Ecto neural progenitor cell (in vitro differentiated cells): ENCODE measurements around the gene RPTOR.
A peak's percentile ranks its signal among the peaks of the same experiment; 100 is the strongest.
"Not testable (repeated sequence)": the region's sequence is repeated elsewhere in the genome, so short reads cannot be mapped to it uniquely, and the experiment has no call there.

Experiments used
- DNase-seq: peaks from one replicate; pipeline ENCODE4 v3.0.0-alpha.2; 2018; ENCODE audit warnings: low spot score

Gene RPTOR

DNA sequence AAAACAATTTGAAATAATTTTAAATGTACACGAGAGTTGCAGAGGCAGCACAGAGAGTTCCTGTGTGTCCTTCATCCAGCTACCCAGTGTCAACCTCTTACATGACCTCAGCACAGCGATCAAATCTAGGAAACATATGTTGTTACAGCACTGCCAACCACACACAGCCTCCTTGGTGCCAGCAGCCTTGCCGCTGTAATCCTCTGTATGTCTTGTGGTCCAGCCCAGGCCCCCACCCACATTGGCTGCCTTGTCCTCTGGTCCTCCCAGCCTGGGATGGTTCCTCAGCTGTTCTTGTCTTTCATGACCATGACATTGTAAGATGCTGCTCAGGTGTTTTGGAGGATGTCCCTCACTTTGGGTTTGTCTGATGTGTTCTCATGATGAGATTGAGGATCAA lies 178.0 kb downstream of the RPTOR start:
- DNase-seq, result no peak

- no peak for DNase-seq
These were observed 180.2 kb downstream of the RPTOR start for GRCh38 chr17:80724775-80725266.

- no peak for DNase-seq
These were observed 180.9 kb downstream of the RPTOR start for GRCh38 chr17:80725517-80725916.

DNA sequence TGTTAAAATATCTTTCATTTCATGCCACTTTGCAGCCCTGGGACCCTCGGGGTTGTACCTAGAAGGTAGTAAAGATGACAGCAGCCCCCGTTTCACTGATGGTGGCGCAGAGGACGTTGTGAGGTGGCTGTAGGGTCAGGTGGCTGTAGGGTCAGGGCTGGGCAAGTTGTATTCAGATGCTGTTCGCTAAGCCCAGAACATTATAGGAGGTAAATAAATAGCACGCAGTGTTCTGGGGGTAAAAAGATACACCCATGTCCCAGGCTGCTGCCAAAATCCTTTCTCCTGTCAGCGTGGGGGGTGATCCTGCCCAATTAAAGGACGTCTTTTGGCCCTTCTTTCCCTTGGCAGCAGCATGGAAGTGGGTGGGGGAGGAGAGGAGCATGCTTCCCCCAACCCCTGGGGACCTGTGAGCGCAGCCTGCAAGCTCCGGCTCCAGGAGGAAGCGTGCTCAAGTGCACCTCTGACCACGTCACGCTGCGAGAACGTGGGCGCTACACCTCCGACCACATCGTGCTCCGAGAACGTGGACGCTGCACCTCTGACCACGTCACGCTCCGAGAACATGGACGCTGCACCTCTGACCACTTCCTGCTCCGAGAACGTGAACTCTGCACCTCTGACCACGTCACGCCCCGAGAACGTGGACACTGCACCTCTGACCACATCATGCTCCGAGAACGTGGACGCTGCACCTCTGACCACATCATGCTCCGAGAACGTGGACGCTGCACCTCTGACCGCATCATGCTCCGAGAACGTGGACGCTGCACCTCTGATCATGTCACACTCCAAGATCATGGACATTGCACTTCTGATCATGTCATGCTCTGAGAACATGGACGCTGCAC lies 182.1 kb downstream of the RPTOR start:
- no peak for DNase-seq

- DNase-seq, result no peak
These were observed 182.7 kb downstream of the RPTOR start for GRCh38 chr17:80727409-80727755.

- DNase-seq, result no peak
These were observed 184.4 kb downstream of the RPTOR start for GRCh38 chr17:80729016-80729415.

- DNase-seq, result no peak
These were observed 185.1 kb downstream of the RPTOR start for GRCh38 chr17:80729761-80730160.

GRCh38 chr17:80730739-80731138 lies 186.1 kb downstream of the RPTOR start:
- no peak for DNase-seq

DNA sequence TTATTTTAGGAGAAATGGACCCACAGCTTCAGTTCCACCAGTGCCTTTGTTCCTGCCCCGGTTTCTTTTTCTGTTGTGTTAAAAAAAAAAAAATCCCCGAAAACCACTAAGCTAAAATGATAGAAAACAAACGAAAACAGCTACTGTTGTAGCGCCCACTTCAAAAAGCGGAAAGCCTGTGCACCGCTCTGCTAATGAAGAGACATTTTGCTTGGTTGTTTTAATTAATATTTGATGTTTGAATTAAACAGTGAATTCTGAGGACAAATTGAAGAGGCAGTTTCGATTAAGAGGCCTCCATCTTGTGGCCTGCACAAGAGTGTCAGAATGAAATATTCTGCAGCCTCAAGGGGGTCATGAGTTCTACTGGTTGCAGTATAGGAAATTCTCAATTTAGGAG lies 186.7 kb downstream of the RPTOR start:
- no peak for DNase-seq

GRCh38 chr17:80732268-80732667 lies 187.6 kb downstream of the RPTOR start:
- no peak for DNase-seq

DNA sequence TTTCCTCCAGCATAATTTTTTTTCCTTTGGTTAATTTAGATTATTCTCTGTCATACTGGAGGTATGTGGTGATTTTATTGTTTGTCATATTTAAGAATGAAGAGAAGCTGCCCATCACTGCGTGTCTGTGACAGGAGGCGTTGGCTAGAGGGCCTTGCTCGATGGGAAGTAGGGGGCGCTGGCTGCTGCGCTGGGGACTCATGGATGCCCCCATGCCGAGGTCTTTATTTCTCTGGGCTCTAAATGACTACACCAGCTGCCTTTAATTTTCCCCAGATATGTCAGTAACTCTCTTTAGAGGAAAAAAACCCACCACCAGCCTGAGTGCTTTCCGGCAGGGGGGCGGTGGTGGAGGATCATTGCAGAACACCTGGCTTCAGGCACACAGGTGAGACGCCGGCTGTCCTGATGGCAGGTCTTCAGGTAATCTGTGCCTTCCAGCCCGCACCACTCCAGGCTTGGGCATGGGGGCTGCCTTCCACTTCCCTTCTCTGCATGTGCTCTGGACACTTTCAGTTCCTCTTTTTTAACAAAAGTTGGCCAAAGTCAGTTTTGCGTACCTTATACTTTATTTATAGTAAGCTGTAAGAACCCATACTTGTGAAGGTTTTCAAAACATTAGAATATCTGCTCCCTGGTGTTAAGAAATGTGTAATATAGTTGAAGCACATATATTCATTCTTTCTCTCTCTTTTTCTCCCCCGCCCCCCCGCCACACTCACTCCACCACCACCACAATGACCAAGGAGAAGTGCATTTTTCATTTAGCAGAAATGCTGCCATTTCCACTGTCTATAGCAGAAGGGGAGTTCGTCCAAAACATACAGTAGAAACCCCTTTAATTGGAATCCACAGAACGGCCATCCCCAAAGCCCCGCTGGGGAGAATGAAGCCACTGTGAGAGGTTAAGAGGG lies 192.7 kb downstream of the RPTOR start:
- no peak for DNase-seq

DNA sequence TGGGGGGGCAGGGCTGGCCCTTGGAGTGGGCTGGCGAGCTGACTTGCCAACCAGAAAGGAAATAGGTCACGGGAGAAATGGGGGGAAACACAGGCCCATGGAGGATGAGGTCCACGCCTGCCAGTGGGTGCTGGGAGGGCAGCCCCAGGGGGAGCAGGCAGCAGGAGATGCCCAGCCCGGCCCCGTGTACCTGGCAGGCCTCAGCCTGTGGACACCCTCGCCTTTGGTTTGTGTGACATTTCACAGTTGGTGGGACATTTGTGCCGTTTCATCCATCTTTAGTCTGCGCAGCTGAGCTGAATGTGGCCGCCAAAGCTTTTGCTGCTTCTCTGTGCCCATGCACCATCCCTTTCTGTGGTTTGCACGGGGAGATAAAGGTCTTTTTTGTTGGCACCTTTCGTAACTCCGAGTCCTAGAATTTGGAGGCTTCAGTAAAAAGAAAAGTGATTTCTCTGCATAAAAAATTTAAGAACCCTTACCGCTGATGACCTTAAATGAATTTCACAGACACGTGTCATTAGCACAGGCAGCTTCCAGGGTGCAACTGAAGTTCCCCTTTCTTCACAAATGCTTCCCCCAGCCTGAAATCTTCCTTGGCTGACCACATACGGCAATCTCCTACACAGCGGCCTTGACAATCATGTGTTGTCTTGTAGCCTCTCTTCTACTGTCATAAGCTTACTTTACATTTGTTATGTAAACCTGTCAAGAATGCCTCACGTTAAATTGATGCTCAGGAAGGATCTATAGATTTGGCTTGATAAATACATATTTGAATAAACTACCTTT lies 193.6 kb downstream of the RPTOR start:
- no peak for DNase-seq

GRCh38 chr17:80738987-80739730 lies 194.5 kb downstream of the RPTOR start:
- no peak for DNase-seq

DNA sequence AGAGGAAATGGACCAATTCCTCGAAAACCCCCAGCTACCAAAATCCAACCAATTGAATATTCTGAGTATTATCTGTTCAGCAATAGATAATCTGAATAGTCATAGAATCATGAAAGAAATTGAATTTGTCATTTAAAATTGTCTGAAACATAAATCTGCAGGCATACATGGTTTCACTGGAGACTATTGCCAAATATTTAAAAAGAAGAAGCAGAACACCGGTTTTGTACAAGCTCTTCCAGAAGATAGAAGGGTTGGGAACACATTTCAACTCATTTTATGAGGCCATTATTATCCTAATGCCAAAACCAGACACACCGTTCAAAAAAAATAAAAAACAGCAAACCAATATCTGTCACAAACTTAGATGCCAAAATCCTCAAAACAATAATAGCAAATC lies 195.5 kb downstream of the RPTOR start:
- DNase-seq, result no peak

- no peak for DNase-seq
These were observed 197.5 kb downstream of the RPTOR start for GRCh38 chr17:80742091-80742490.

GRCh38 chr17:80742581-80743180 lies 198.0 kb downstream of the RPTOR start:
- DNase-seq, result no peak

DNA sequence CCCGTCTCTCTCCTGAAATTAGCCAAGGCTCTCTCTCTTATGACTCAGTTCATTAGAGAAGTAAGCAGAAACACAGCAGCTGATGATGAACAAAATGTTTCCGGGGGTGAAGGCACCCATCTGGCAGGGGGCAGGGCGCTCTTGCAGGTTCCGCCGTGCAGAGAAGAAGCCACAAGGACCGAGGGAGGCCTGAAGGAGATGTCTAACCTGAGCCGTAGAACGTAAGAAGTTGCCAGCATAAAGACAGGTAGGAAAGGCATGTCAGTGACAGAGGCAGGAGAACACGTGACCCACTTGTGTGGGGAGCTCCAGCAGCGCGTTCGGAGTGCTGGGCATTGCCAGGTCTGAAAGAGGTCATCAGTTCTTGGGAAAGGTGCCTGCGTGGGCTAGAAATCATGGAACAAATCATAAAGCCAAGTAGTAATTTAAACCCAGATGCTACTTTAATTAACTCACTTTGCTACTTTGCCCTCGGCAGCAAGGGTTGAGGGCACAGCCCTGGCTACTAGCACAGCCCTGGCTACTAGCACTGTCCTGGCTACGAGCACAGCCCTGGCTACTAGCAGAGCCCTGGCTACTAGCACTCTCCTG lies 198.6 kb downstream of the RPTOR start:
- peak; percentile 41 for DNase-seq

- DNase-seq, result not testable (repeated sequence)
These were observed 199.3 kb downstream of the RPTOR start for GRCh38 chr17:80743973-80744372.

- peak; percentile 9 for DNase-seq
These were observed 200.1 kb downstream of the RPTOR start for GRCh38 chr17:80744725-80745124.

- DNase-seq, result no peak
These were observed 200.5 kb downstream of the RPTOR start for GRCh38 chr17:80745183-80745582.
